ENCODE measurements around the gene ADGRL1. TPM values are rescaled to one million over a fixed set of nuclear protein-coding genes. Genes with fewer than 3 reads are reported as not detected.

ADGRL1 gene
- total and polyA plus RNA-seq, 2 donors (not counting 1 experiment from before 2014, with no cell fraction given): 0.64 to 1.8 TPM

DNA sequence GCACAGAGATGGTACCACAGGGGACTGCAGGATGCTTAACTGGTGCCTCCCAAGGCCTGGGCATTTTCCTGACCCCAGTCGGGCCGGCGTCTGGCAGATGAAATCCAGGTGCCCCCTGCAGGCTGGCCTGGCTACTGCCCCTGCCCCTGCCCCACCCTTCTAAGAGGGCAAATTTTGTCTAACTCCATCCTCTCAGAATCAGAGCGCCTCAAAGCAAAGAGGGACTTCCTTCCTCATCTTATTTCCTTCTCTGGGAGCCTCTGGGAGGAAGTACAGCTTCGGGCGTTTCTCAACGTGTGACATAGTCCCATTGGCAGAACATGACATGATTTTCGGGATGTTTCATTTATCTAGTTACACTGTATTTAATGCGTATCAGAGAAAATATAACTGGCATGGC, 91.1 kb downstream of the ADGRL1 start:
- H3K36me3 ChIP-seq (replicated peaks in 1 of 2; ENCODE audit: control extremely low read depth in 1 of 2, control insufficient read depth in 1 of 2, extremely low read depth in 1 of 2, insufficient read depth in 2 of 2, low read length in 1 of 2): peaks cover 0 to 2% of the 10 kb centered on the region in 2 experiments
- CTCF ChIA-PET: interaction anchor here (1.0 to 3.0 kb wide), 9 partner anchors 11 to 236 kb away, joined by 3 to 14 read pairs (median 3); partner anchors contain the start of genes ASF1B and MISP3
- H3K27me3 ChIP-seq (replicated peaks in 1 of 4; ENCODE audit: control extremely low read depth in 1 of 4, control insufficient read depth in 3 of 4, insufficient read depth in 4 of 4, low read length in 3 of 4): no peaks in the 10 kb centered on the region
- peak overlapping the region; percentile 27 for H2AFZ ChIP-seq (ENCODE audit: insufficient read depth, low read depth, low read length, poor library complexity, severe bottlenecking)
- Mint-ChIP-seq H3K27ac (no peak overlapping the region), H3K4me3 (peak overlapping the region; percentile 34), H3K4me1 (peaks cover 39% of the 10 kb centered on the region), H3K27me3 (no peaks in the 10 kb centered on the region), H3K9me3 (ENCODE audit: insufficient read depth) (no peaks in the 10 kb centered on the region)
- H3K9me3 ChIP-seq (ENCODE audit: control extremely low read depth in 1 of 3, control insufficient read depth in 2 of 3, insufficient read depth in 1 of 3, low read length in 2 of 3): no peaks in the 10 kb centered on the region
- POLR2A ChIA-PET: no interaction called here
- peaks cover 36 to 38% of the 10 kb centered on the region in 2 donors for H3K4me1 ChIP-seq (ENCODE audit: control insufficient read depth in 2 of 2, insufficient read depth in 2 of 2, low read length in 2 of 2)
- intact Hi-C loops (cut with micrococcal nuclease): no loop called here
- no peak overlapping the region for H3K4me3 ChIP-seq (ENCODE audit: control extremely low read depth in 1 of 5, extremely low read depth in 1 of 5, insufficient read depth in 1 of 5, low read depth in 2 of 5, low read length in 4 of 5)
- no peak for TF ChIP-seq EZH2 (IDR thresholded peaks at IDR 0.05; ENCODE audit: borderline replicate concordance, insufficient read depth, low read depth, low read length, poor library complexity, severe bottlenecking)
- TF ChIP-seq, protein P1, sequence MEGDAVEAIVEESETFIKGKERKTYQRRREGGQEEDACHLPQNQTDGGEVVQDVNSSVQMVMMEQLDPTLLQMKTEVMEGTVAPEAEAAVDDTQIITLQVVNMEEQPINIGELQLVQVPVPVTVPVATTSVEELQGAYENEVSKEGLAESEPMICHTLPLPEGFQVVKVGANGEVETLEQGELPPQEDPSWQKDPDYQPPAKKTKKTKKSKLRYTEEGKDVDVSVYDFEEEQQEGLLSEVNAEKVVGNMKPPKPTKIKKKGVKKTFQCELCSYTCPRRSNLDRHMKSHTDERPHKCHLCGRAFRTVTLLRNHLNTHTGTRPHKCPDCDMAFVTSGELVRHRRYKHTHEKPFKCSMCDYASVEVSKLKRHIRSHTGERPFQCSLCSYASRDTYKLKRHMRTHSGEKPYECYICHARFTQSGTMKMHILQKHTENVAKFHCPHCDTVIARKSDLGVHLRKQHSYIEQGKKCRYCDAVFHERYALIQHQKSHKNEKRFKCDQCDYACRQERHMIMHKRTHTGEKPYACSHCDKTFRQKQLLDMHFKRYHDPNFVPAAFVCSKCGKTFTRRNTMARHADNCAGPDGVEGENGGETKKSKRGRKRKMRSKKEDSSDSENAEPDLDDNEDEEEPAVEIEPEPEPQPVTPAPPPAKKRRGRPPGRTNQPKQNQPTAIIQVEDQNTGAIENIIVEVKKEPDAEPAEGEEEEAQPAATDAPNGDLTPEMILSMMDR (IDR thresholded peaks at IDR 0.05): peak; percentile 63
- ATAC-seq (ENCODE audit: low read depth) (no peak), DNase-seq (peak; percentile 64)
- 20% methylated on average over 4 of the region's 9 CpGs for WGBS (ENCODE audit: insufficient coverage)
- peaks cover 62% of the 10 kb centered on the region for H3K79me2 ChIP-seq (ENCODE audit: control insufficient read depth, insufficient read depth, low read length)
- peak overlapping the region; percentile 45 for H3K4me2 ChIP-seq (replicated peaks; ENCODE audit: low read depth, low read length, poor library complexity, severe bottlenecking)
- no peak overlapping the region for H3K9ac ChIP-seq (ENCODE audit: low read length)
- H4K20me1 ChIP-seq (ENCODE audit: control insufficient read depth, insufficient read depth, low read length, poor library complexity, severe bottlenecking): peaks cover 58% of the 10 kb centered on the region
- H3K27ac ChIP-seq (ENCODE audit: low read length in 2 of 2): no peak overlapping the region

DNA sequence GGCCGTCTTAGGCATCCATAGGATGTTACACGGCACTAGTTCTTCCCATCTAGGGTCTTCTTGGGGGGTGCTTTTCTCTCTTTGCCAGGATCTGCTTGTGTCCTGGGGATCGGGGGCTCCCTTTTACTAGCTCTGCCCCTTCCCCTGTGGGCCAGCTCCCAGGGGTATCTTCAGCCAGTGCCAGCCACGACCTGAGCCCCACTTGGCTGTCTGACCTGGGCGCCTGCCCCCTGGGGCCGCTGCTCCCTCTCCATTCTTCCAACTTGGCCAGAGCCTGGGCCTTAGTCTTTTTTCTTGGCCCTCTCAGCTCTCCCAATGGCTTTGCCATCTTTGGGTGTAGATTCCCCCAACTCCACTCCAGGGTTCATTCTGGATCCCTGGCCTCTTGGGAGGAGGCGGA, 91.5 kb downstream of the ADGRL1 start:
- Histone ChIP-seq H3K4me1 (ENCODE audit: control insufficient read depth in 2 of 2, insufficient read depth in 2 of 2, low read length in 2 of 2) (peaks cover 36 to 38% of the 10 kb centered on the region in 2 donors), H3K4me3 (ENCODE audit: control extremely low read depth in 1 of 5, extremely low read depth in 1 of 5, insufficient read depth in 1 of 5, low read depth in 2 of 5, low read length in 4 of 5) (no peak overlapping the region), H3K9me3 (ENCODE audit: control extremely low read depth in 1 of 3, control insufficient read depth in 2 of 3, insufficient read depth in 1 of 3, low read length in 2 of 3) (no peaks in the 10 kb centered on the region), H4K20me1 (ENCODE audit: control insufficient read depth, insufficient read depth, low read length, poor library complexity, severe bottlenecking) (peaks cover 58% of the 10 kb centered on the region), H3K9ac (ENCODE audit: low read length) (no peak overlapping the region), H3K79me2 (ENCODE audit: control insufficient read depth, insufficient read depth, low read length) (peaks cover 62% of the 10 kb centered on the region), H3K4me2 (replicated peaks; ENCODE audit: low read depth, low read length, poor library complexity, severe bottlenecking) (peak overlapping the region; percentile 45), H2AFZ (ENCODE audit: insufficient read depth, low read depth, low read length, poor library complexity, severe bottlenecking) (peak overlapping the region; percentile 27), H3K27ac (ENCODE audit: low read length in 2 of 2) (no peak overlapping the region), H3K36me3 (replicated peaks in 1 of 2; ENCODE audit: control extremely low read depth in 1 of 2, control insufficient read depth in 1 of 2, extremely low read depth in 1 of 2, insufficient read depth in 2 of 2, low read length in 1 of 2) (peaks cover 0 to 2% of the 10 kb centered on the region in 2 experiments), H3K27me3 (replicated peaks in 1 of 4; ENCODE audit: control extremely low read depth in 1 of 4, control insufficient read depth in 3 of 4, insufficient read depth in 4 of 4, low read length in 3 of 4) (no peaks in the 10 kb centered on the region)
- POLR2A ChIA-PET: no interaction called here
- TF ChIP-seq, protein P1 (IDR thresholded peaks at IDR 0.05): no peak
- no peak for TF ChIP-seq EZH2 (IDR thresholded peaks at IDR 0.05; ENCODE audit: borderline replicate concordance, insufficient read depth, low read depth, low read length, poor library complexity, severe bottlenecking)
- Mint-ChIP-seq H3K27me3 (no peaks in the 10 kb centered on the region), H3K27ac (no peak overlapping the region), H3K4me3 (no peak overlapping the region), H3K9me3 (ENCODE audit: insufficient read depth) (no peaks in the 10 kb centered on the region), H3K4me1 (peaks cover 39% of the 10 kb centered on the region)
- intact Hi-C loops (cut with micrococcal nuclease): no loop called here
- ATAC-seq (ENCODE audit: low read depth) (no peak), DNase-seq (no peak)
- CTCF ChIA-PET: interaction anchor here (1.1 to 3.0 kb wide), 8 partner anchors 12 to 230 kb away, joined by 3 to 14 read pairs (median 4); partner anchors contain the start of gene ASF1B
- WGBS (ENCODE audit: insufficient coverage): 89% methylated on average over 7 of the region's 7 CpGs

All from B cell (primary cell).